Mesendoderm (in vitro differentiated cells): ENCODE measurements around the gene DERA.
"Not testable (repeated sequence)": the region's sequence is repeated elsewhere in the genome, so short reads cannot be mapped to it uniquely, and the experiment has no call there.

ENCODE experiments used
- DNase-seq: peaks from one replicate; pipeline ENCODE4 v3.0.0; 2013
- H2AK5ac ChIP-seq: 2 replicates; pipeline ENCODE4 v1.6.1; 2013; ENCODE audit warnings: low read length, inconsistent platforms
- H2BK120ac ChIP-seq: 2 replicates; pipeline ENCODE4 v1.6.1; 2013; ENCODE audit warnings: low read depth, mild to moderate bottlenecking, low read length, moderate library complexity, mixed read lengths
- H2BK15ac ChIP-seq: replicated peaks from 2 replicates; pipeline ENCODE4 v1.6.1; 2013; ENCODE audit warnings: low read depth, mild to moderate bottlenecking, moderate library complexity
- H2BK5ac ChIP-seq: 2 replicates; pipeline ENCODE4 v1.6.1; 2013; ENCODE audit warnings: low read length, inconsistent platforms
- H3K18ac ChIP-seq: 2 replicates; pipeline ENCODE4 v1.6.1; 2013; ENCODE audit warnings: mild to moderate bottlenecking, low read length, mixed read lengths
- H3K23ac ChIP-seq: one replicate; pipeline ENCODE4 v1.6.1; 2013; ENCODE audit warnings: low read length
- H3K27ac ChIP-seq: 2 replicates; pipeline ENCODE4 v1.5.1; 2013; ENCODE audit warnings: low read depth, mild to moderate bottlenecking, inconsistent platforms, low read length, moderate library complexity
- H3K27me3 ChIP-seq: 2 replicates; pipeline ENCODE4 v1.6.1; 2013; ENCODE audit warnings: low read length, control low read depth, mild to moderate bottlenecking, inconsistent platforms; ENCODE audit not compliant: insufficient read depth, poor library complexity
- H3K36me3 ChIP-seq: 2 replicates; pipeline ENCODE4 v1.6.1; 2013; ENCODE audit warnings: low read length, inconsistent platforms; ENCODE audit not compliant: control insufficient read depth, insufficient read depth
- H3K4ac ChIP-seq: one replicate; pipeline ENCODE4 v1.6.1; 2013; ENCODE audit warnings: low read depth, mild to moderate bottlenecking, low read length, moderate library complexity
- H3K4me1 ChIP-seq: 2 replicates; pipeline ENCODE4 v1.6.1; 2013; ENCODE audit warnings: low read depth, low read length, inconsistent platforms; ENCODE audit not compliant: control insufficient read depth
- H3K4me2 ChIP-seq: 2 replicates; pipeline ENCODE4 v1.6.1; 2013; ENCODE audit warnings: low read length
- H3K4me3 ChIP-seq: 2 replicates; pipeline ENCODE4 v1.5.1; 2013; ENCODE audit warnings: mild to moderate bottlenecking, low read length
- H3K56ac ChIP-seq: one replicate; pipeline ENCODE4 v1.6.1; 2013; ENCODE audit warnings: low read length
- H3K79me1 ChIP-seq: 2 replicates; pipeline ENCODE4 v1.6.1; 2013; ENCODE audit warnings: low read length, inconsistent platforms
- H3K79me2 ChIP-seq: 2 replicates; pipeline ENCODE4 v1.6.1; 2013; ENCODE audit warnings: mild to moderate bottlenecking, low read length; ENCODE audit not compliant: control insufficient read depth, insufficient read depth
- H3K9ac ChIP-seq: 2 replicates; pipeline ENCODE4 v1.6.1; 2013; ENCODE audit warnings: low read length, inconsistent platforms
- H4K5ac ChIP-seq: one replicate; pipeline ENCODE4 v1.6.1; 2013; ENCODE audit warnings: low read length
- H4K8ac ChIP-seq: one replicate; pipeline ENCODE4 v1.6.1; 2013; ENCODE audit warnings: low read depth, mild to moderate bottlenecking, control low read depth, low read length, moderate library complexity
- WGBS: extraction: QIAGEN DNeasy Blood & Tissue Kit; methylation state at CpG from one replicate; pipeline ENCODE4 v1.1.7; 2013; ENCODE audit warnings: low lambda C conversion rate, missing lambda C conversion rate; ENCODE audit not compliant: insufficient coverage; ENCODE audit errors: extremely low coverage; 5-methylcytosine and 5-hydroxymethylcytosine counted together

The DERA gene

DNA sequence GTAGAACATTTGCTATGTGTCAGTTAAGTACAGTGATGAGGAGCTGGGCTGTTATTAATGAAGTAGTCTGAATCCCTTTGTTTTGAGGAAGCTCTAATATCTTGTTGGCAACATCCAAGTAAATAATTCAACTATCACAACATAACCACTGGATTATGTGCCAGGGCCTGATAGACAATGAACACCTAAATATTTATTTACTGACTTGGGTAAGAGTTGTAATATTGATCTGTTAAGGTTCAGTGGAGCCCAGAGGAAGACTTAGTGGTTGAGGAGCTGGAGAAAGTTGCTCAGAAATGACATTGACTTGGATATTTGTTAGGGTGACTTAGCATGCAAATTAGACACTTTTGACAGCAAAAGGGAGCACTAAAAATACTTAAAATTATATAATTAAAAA, 26.8 kb downstream of the DERA start:
- no peak overlapping the region for H2BK15ac ChIP-seq
- no peak overlapping the region for H3K9ac ChIP-seq
- no peaks in the 10 kb centered on the region for H3K79me1 ChIP-seq
- H3K36me3 ChIP-seq: no peaks in the 10 kb centered on the region
- no peaks in the 10 kb centered on the region for H3K79me2 ChIP-seq
- no peak for DNase-seq
- H2AK5ac ChIP-seq: no peak overlapping the region
- no peaks in the 10 kb centered on the region for H3K27me3 ChIP-seq
- no peak overlapping the region for H3K23ac ChIP-seq
- no peak overlapping the region for H3K56ac ChIP-seq
- H3K4ac ChIP-seq: no peak overlapping the region
- H4K5ac ChIP-seq: no peak overlapping the region
- H3K4me1 ChIP-seq: no peaks in the 10 kb centered on the region
- H4K8ac ChIP-seq: no peak overlapping the region
- H2BK5ac ChIP-seq: no peak overlapping the region
- no peak overlapping the region for H3K18ac ChIP-seq
- H3K27ac ChIP-seq: no peak overlapping the region
- H3K4me3 ChIP-seq: no peak overlapping the region
- no peak overlapping the region for H3K4me2 ChIP-seq
- no peak overlapping the region for H2BK120ac ChIP-seq

DNA sequence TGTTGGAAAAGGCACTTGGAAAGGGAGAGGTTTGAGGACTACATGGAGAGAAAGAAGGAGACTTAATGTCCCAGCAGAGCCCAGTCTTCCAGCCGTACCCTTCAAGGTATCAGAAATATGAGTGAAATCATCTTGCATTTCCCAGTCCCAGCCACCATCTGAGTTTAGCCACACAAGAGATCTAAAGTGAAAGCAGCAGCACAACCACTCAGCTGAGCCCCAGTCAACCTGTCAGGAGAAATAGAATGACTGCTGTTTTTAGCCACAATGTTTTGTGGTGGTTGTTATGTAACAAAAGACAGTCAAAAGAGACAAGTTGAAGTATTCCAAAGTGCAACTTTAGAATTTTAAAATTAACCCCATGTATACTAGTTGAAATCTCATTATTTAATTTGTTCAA, 28.0 kb downstream of the DERA start:
- Histone ChIP-seq H4K8ac (no peak overlapping the region), H3K56ac (no peak overlapping the region), H2BK120ac (no peak overlapping the region), H3K27ac (no peak overlapping the region), H2BK15ac (no peak overlapping the region), H3K36me3 (no peaks in the 10 kb centered on the region), H3K18ac (no peak overlapping the region), H3K4me2 (no peak overlapping the region), H3K27me3 (no peaks in the 10 kb centered on the region), H2BK5ac (no peak overlapping the region), H2AK5ac (no peak overlapping the region), H3K4me3 (no peak overlapping the region), H3K4ac (no peak overlapping the region), H4K5ac (no peak overlapping the region), H3K4me1 (no peaks in the 10 kb centered on the region), H3K79me2 (no peaks in the 10 kb centered on the region), H3K79me1 (no peaks in the 10 kb centered on the region), H3K9ac (no peak overlapping the region), H3K23ac (no peak overlapping the region)
- WGBS: no CpG with 5 or more reads among the region's 1 CpG
- no peak for DNase-seq

DNA sequence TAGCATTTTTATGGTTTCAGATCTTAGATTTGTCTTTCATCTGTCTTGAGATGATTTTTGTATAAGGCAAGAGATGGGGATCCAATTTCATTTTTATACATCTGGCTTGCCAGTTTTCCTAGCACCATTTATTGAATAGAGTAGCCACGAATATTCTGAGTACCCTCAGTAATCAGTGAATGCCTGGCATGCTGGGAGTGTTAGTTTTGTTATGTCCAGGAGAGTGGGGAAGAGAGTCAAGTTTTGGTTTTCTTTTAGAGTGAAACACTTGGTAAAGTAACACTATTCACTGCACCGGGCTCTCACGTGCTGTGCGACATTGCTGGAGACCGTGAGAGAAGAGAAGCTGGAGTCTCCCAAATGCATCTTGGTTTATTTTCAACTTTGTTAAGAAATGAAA, 31.3 kb downstream of the DERA start:
- H3K18ac ChIP-seq: no peak overlapping the region
- no peaks in the 10 kb centered on the region for H3K27me3 ChIP-seq
- no peak overlapping the region for H3K4ac ChIP-seq
- H3K9ac ChIP-seq: no peak overlapping the region
- no peak for DNase-seq
- H3K23ac ChIP-seq: no peak overlapping the region
- no peaks in the 10 kb centered on the region for H3K36me3 ChIP-seq
- no peaks in the 10 kb centered on the region for H3K79me2 ChIP-seq
- H3K27ac ChIP-seq: no peak overlapping the region
- no peak overlapping the region for H4K8ac ChIP-seq
- no peaks in the 10 kb centered on the region for H3K79me1 ChIP-seq
- no peak overlapping the region for H2BK15ac ChIP-seq
- H2BK5ac ChIP-seq: no peak overlapping the region
- no peak overlapping the region for H2AK5ac ChIP-seq
- H2BK120ac ChIP-seq: no peak overlapping the region
- no CpG with 5 or more reads among the region's 5 CpGs for WGBS
- no peak overlapping the region for H4K5ac ChIP-seq
- H3K56ac ChIP-seq: no peak overlapping the region
- H3K4me2 ChIP-seq: no peak overlapping the region
- no peak overlapping the region for H3K4me3 ChIP-seq
- H3K4me1 ChIP-seq: no peaks in the 10 kb centered on the region

DNA sequence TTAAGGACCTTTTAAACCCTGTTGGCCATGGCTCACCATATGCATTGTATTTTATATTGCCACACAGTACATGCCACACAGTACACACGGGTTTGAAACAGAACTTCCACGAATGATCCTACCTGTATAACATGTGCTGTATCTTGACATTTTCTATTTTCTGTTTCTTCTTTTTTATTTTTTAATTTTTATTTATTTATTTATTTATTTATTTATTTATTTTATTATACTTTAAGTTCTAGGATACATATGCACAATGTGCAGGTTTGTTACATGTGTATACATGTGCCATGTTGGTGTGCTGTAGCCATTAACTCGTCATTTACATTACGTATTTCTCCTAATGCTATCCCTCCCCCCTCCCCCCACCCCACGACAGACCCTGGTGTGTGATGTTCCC, 32.4 kb downstream of the DERA start:
- H3K79me1 ChIP-seq, H3K27ac ChIP-seq, H3K9ac ChIP-seq, H3K79me2 ChIP-seq, H3K23ac ChIP-seq, H4K8ac ChIP-seq, H3K27me3 ChIP-seq, H3K4me3 ChIP-seq, H3K18ac ChIP-seq, H2BK15ac ChIP-seq, H2BK5ac ChIP-seq, H4K5ac ChIP-seq, H3K4me2 ChIP-seq, H3K56ac ChIP-seq, H2BK120ac ChIP-seq, H3K4me1 ChIP-seq, H3K36me3 ChIP-seq, H2AK5ac ChIP-seq, DNase-seq, H3K4ac ChIP-seq: not testable (repeated sequence)
- WGBS: no CpG with 5 or more reads among the region's 5 CpGs

DNA sequence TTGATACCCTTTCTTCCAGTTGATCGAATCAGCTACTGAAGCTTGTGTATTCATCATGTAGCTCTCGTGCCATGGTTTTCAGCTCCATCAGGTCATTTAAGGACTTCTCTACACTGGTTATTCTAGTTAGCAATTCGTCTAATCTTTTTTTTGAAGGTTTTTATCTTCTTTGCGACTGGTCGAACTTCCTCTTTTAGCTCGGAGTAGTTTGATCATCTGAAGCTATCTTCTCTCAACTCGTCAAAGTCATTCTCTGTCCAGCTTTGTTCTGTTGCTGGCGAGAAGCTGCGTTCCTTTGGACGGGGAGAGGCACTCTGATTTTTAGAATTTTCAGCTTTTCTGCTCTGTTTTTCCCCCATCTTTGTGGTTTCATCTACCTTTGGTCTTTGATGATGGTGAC, 37.3 kb downstream of the DERA start:
- H3K36me3 ChIP-seq, H2BK15ac ChIP-seq, H2BK120ac ChIP-seq, H4K8ac ChIP-seq, H3K4me3 ChIP-seq, H2BK5ac ChIP-seq, H3K27me3 ChIP-seq, H3K4me2 ChIP-seq, H3K56ac ChIP-seq, H3K9ac ChIP-seq, H4K5ac ChIP-seq, H3K27ac ChIP-seq, H3K23ac ChIP-seq, H3K4me1 ChIP-seq, H3K4ac ChIP-seq, DNase-seq, H2AK5ac ChIP-seq, H3K79me1 ChIP-seq, H3K79me2 ChIP-seq, H3K18ac ChIP-seq: not testable (repeated sequence)
- WGBS: no CpG with 5 or more reads among the region's 10 CpGs

DNA sequence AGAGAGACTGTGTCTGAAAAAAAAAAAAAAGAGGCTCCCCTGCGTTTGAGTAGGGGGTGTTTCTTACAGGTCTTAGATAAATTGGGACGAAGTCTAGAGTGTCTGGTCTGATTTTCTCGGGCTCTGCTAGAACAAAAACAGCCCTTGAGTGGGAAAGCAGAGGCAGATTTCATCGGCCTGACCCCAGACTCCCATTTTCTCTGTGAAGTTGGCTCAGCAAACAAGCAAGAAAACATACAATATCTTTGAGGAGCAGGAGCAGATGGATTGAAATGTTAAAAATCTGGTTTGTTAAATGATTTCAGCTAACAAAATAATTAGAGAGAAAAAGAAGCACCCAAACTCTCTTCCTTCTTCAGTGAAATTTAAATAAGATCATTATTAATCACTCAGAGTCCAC, 44.1 kb downstream of the DERA start:
- Histone ChIP-seq H3K4me2 (no peak overlapping the region), H3K9ac (no peak overlapping the region), H2AK5ac (no peak overlapping the region), H4K8ac (no peak overlapping the region), H3K4me1 (no peaks in the 10 kb centered on the region), H3K27me3 (no peaks in the 10 kb centered on the region), H3K27ac (no peak overlapping the region), H3K23ac (no peak overlapping the region), H2BK120ac (no peak overlapping the region), H3K4ac (no peak overlapping the region), H4K5ac (no peak overlapping the region), H3K56ac (no peak overlapping the region), H2BK15ac (no peak overlapping the region), H3K36me3 (no peaks in the 10 kb centered on the region), H3K18ac (no peak overlapping the region), H3K4me3 (no peak overlapping the region), H3K79me1 (no peaks in the 10 kb centered on the region), H3K79me2 (no peaks in the 10 kb centered on the region), H2BK5ac (no peak overlapping the region)
- no peak for DNase-seq
- no CpG with 5 or more reads among the region's 4 CpGs for WGBS
